ENCODE measurements around the gene ADGRG6. TPM values are rescaled to one million over a fixed set of nuclear protein-coding genes. Genes with fewer than 3 reads are reported as not detected.

The ADGRG6 gene
- polyA plus RNA-seq, 1 donor from 2014 or later: not detected

DNA sequence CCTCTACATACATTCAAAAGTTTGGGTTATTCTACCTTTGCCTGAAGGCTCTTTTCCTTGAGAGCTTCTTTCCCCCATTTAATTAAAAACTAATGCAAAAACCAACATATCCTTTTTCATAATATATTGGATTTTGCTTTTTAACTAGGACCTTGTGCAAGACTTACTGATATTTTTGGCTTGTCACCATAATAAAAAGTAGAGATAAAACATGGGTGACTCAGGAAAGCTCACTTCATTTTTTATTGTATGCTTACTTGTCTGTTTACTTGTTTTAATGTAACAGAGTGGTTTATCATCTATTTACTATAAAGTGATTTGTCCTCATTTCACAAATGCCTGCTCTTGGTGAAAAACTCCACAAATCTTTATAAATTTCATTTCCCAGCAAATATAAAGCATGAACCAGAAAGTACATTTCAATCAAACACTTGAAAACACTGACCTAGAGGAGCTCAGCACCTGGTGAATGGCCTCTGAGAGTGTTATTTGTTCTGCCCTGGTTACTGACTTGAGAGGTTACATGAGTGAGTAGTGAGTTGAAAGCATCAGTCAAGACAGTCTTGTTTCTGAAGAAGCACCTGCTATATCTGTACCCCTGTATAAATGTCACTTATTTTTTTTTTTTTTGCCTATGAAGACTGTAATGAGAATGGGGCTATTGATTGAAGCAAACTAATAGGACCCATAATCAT is 20.8 kb downstream of the ADGRG6 start:
- H3K4me1 Mint-ChIP-seq: no peaks in the 10 kb centered on the region
- H3K27me3 Mint-ChIP-seq: no peaks in the 10 kb centered on the region
- no peak overlapping the region for H3K27ac Mint-ChIP-seq
- H3K36me3 Mint-ChIP-seq: no peaks in the 10 kb centered on the region
- no peaks in the 10 kb centered on the region for H3K9me3 Mint-ChIP-seq
- H3K4me3 Mint-ChIP-seq: no peak overlapping the region

DNA sequence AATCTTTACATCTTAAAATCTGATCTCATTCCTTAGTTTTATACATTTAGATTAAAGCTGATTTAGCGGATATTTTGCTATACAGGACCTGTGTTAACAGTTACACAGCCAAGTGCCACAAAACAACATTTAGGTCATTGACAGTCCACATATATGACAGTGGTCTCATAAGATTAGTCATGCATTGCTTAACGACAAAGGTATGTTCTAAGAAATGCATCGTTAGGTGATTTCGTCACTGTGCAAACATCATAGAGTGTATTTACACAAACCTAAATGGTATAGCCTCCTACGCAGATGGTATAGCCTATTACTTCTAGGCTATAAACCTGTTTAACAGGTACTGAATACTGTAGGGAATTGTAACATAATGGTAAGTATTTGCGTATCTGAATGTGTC is 21.6 kb downstream of the ADGRG6 start:
- no peaks in the 10 kb centered on the region for H3K9me3 Mint-ChIP-seq
- no peaks in the 10 kb centered on the region for H3K4me1 Mint-ChIP-seq
- no peaks in the 10 kb centered on the region for H3K36me3 Mint-ChIP-seq
- no peak overlapping the region for H3K27ac Mint-ChIP-seq
- no peak overlapping the region for H3K4me3 Mint-ChIP-seq
- H3K27me3 Mint-ChIP-seq: no peaks in the 10 kb centered on the region

GRCh38 chr6:142324111-142324510 is 22.3 kb downstream of the ADGRG6 start:
- Mint-ChIP-seq H3K4me3 (no peak overlapping the region), H3K36me3 (no peaks in the 10 kb centered on the region), H3K27me3 (no peaks in the 10 kb centered on the region), H3K27ac (no peak overlapping the region), H3K9me3 (no peaks in the 10 kb centered on the region), H3K4me1 (no peaks in the 10 kb centered on the region)

DNA sequence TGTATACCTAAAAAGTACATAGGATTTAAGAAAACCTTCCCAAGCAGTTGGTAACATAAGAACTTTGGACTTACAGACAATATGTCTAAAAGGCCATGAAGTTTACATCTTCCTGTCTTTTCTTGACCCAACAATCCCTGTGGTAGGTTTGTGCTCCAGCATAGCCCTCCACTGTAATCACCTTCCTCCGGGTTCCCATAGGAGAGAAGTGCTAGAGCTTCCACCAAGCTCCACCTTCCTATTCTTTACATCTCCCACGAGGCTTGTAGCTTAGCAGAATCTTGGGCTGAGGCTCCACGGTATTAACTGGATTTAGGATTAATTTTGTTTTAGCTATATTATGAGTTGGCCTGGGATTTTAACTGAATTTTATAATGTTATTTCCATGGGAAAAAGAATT is 23.3 kb downstream of the ADGRG6 start:
- no peaks in the 10 kb centered on the region for H3K36me3 Mint-ChIP-seq
- no peak overlapping the region for H3K4me3 Mint-ChIP-seq
- H3K27me3 Mint-ChIP-seq: no peaks in the 10 kb centered on the region
- H3K4me1 Mint-ChIP-seq: no peaks in the 10 kb centered on the region
- H3K9me3 Mint-ChIP-seq: no peaks in the 10 kb centered on the region
- H3K27ac Mint-ChIP-seq: no peak overlapping the region

DNA sequence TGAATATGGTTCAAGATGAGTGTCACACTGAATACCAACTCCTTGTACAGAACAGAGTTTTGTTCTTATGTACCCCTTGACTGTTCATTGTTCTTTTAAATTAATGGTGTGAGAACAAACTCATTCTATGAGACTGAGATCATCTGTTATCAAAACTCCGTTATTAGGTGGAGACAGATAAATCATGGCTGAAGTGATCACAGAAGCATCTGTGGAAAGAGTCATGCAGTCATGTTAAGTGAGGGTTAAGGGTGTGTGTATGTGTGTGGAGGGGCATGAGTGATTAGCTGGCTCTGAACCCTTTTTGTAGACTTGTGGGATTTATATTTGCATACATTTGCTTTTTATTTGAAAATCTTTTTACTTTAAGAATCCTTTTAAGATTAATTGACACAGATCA is 24.7 kb downstream of the ADGRG6 start:
- Mint-ChIP-seq H3K27ac (no peak overlapping the region), H3K4me1 (no peaks in the 10 kb centered on the region), H3K27me3 (no peaks in the 10 kb centered on the region), H3K36me3 (no peaks in the 10 kb centered on the region), H3K9me3 (no peaks in the 10 kb centered on the region), H3K4me3 (no peak overlapping the region)

GRCh38 chr6:142328070-142328469 is 26.3 kb downstream of the ADGRG6 start:
- H3K4me3 Mint-ChIP-seq: no peak overlapping the region
- H3K27me3 Mint-ChIP-seq: no peaks in the 10 kb centered on the region
- H3K27ac Mint-ChIP-seq: no peak overlapping the region

GRCh38 chr6:142329486-142330113 is 27.8 kb downstream of the ADGRG6 start:
- H3K36me3 Mint-ChIP-seq: no peaks in the 10 kb centered on the region
- no peak overlapping the region for H3K27ac Mint-ChIP-seq
- no peak overlapping the region for H3K4me3 Mint-ChIP-seq
- no peaks in the 10 kb centered on the region for H3K27me3 Mint-ChIP-seq
- no peaks in the 10 kb centered on the region for H3K4me1 Mint-ChIP-seq
- H3K9me3 Mint-ChIP-seq: no peaks in the 10 kb centered on the region

More at GRCh38 chr6:142328070-142328469, 26.3 kb downstream of the ADGRG6 start:
- no peaks in the 10 kb centered on the region for H3K9me3 Mint-ChIP-seq
- H3K4me1 Mint-ChIP-seq: no peaks in the 10 kb centered on the region
- H3K36me3 Mint-ChIP-seq: no peaks in the 10 kb centered on the region

DNA sequence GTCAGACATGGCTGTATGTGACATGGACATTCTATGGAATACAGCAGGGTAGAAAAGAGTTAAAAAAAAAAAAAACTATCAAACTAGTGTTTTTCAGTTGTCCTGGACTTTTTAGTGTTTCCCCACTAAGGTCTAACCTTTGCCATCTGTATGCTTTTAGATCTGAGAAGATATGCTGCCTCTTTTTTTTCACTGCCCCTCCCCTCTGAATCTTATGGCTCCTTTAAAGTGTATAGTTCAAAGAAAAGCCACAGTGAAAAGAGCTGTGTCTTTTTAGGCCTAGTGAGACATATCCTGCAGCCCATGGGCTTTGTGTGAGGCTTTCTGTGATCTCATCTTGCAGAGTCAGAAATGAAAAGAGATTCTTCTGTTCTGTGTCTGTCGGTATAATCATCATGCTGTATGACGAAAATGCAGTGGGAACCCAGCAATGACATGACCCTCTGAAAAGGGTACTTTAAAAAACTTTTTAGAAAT is 29.3 kb downstream of the ADGRG6 start:
- H3K4me3 Mint-ChIP-seq: no peak overlapping the region
- H3K36me3 Mint-ChIP-seq: no peaks in the 10 kb centered on the region
- no peaks in the 10 kb centered on the region for H3K9me3 Mint-ChIP-seq
- H3K27me3 Mint-ChIP-seq: no peaks in the 10 kb centered on the region
- H3K4me1 Mint-ChIP-seq: no peaks in the 10 kb centered on the region
- no peak overlapping the region for H3K27ac Mint-ChIP-seq

DNA sequence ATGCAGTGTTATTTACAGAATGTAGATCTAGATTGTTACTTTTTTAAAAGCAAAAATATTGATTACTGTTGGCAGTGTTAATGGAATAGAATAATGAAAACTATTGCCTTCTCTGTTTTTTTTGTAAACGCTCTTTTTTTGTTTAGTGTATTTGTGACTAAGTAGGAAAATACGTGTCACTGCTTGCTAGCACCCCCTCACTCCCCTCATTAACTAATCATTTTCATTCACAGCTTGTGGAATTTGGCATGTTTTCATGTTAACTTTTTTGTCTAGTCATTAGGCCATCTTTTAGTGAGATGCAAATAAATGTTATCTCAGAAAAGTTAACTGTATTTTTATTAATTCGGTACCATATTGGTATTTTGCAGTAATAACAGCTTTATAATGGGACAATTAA is 29.8 kb downstream of the ADGRG6 start:
- H3K4me1 Mint-ChIP-seq: no peaks in the 10 kb centered on the region
- no peaks in the 10 kb centered on the region for H3K27me3 Mint-ChIP-seq
- no peaks in the 10 kb centered on the region for H3K9me3 Mint-ChIP-seq
- H3K4me3 Mint-ChIP-seq: peak overlapping the region in 1 of 4 donors; percentile 20
- H3K36me3 Mint-ChIP-seq: no peaks in the 10 kb centered on the region
- no peak overlapping the region for H3K27ac Mint-ChIP-seq

- no peak overlapping the region for H3K27ac Mint-ChIP-seq
- H3K36me3 Mint-ChIP-seq: no peaks in the 10 kb centered on the region
- no peaks in the 10 kb centered on the region for H3K4me1 Mint-ChIP-seq
- H3K27me3 Mint-ChIP-seq: no peaks in the 10 kb centered on the region
- H3K9me3 Mint-ChIP-seq: no peaks in the 10 kb centered on the region
- no peak overlapping the region for H3K4me3 Mint-ChIP-seq
These were observed 30.7 kb downstream of the ADGRG6 start for GRCh38 chr6:142332393-142333098.

DNA sequence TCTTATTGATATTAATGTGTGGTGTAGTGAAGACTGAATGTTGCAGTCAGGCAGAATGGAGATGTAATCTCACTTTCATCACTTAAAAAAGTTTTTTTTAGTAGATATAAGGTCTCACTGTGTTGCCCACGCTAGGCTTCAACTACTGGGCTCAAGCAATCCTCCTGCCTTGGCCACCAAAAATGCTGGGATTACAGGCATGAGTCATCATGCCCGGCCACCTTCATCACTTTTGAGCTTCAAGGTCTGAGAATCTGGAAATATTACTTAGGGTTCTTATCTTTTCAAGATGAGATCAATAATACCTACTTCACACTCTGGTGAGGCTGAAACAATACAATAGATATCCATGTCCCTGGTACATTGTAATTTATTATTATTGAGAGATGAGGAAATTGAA is 31.6 kb downstream of the ADGRG6 start:
- H3K9me3 Mint-ChIP-seq: no peaks in the 10 kb centered on the region
- no peaks in the 10 kb centered on the region for H3K36me3 Mint-ChIP-seq
- H3K27me3 Mint-ChIP-seq: peaks cover 2% of the 10 kb centered on the region
- no peak overlapping the region for H3K4me3 Mint-ChIP-seq
- H3K4me1 Mint-ChIP-seq: no peaks in the 10 kb centered on the region
- H3K27ac Mint-ChIP-seq: no peak overlapping the region

GRCh38 chr6:142334294-142334693 is 32.5 kb downstream of the ADGRG6 start:
- Mint-ChIP-seq H3K27me3 (peaks cover 2% of the 10 kb centered on the region), H3K4me3 (no peak overlapping the region), H3K9me3 (no peaks in the 10 kb centered on the region), H3K4me1 (no peaks in the 10 kb centered on the region), H3K27ac (no peak overlapping the region), H3K36me3 (no peaks in the 10 kb centered on the region)

DNA sequence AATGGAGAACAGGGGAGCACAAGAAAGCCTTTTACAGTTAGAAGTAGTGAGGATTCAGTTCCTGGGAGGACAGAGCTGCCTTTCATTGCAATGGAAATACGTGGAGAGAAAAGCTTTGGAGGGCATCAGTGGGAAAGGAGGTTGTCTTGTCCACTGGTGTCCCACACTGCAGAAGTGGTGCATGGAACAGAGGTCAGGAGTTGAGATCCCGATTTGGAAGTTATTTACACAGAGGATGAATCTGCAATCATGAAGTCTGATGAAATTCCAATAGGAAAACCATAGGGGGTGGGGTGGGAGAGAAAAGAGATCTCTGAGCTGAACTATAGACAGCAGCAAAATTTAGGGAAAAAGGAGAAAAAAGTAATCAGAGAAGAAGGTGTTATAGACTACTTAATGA is 33.6 kb downstream of the ADGRG6 start:
- H3K4me1 Mint-ChIP-seq: no peaks in the 10 kb centered on the region
- no peaks in the 10 kb centered on the region for H3K9me3 Mint-ChIP-seq
- no peaks in the 10 kb centered on the region for H3K36me3 Mint-ChIP-seq
- H3K27ac Mint-ChIP-seq: no peak overlapping the region
- no peak overlapping the region for H3K4me3 Mint-ChIP-seq
- H3K27me3 Mint-ChIP-seq: peaks cover 2% of the 10 kb centered on the region

DNA sequence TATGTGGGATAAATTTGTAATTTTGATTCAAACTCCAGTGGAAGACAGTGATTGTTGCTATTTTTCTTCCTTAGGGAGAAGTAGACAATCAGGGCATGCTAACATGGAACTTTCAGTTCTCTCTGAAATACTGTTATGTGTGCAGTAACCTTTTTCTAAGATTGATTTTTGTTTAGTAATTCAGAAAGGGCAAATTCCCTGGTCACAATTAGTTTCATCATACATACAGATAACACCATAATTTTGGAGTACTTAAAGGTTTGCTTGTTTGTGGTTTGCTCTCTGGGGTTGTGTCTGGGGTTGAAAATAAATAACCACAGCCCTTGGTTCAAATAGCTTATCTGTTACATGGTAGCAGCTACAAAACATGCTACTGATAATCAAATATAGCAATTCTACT is 34.4 kb downstream of the ADGRG6 start:
- H3K9me3 Mint-ChIP-seq: no peaks in the 10 kb centered on the region
- H3K36me3 Mint-ChIP-seq: no peaks in the 10 kb centered on the region
- no peak overlapping the region for H3K4me3 Mint-ChIP-seq

DNA sequence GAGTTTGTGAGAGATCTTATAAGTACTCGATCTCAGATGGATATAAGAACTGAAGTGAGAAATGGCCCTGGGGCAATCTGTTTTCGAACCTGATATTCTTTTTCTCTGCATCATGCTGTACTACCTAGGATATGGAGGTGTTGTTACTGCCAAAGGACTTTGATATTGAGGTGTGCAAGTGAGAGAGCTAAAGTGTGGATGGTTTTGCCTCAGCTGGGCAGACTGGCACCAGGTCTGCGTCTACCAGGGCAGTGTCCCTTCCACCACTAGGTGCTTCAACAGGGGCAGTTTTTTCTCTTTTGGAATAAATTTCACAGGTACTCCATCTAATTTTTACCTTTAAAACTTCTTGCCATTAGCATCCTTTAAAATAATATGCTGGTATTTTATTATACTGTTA is 35.0 kb downstream of the ADGRG6 start:
- Mint-ChIP-seq H3K9me3 (no peaks in the 10 kb centered on the region), H3K4me1 (no peaks in the 10 kb centered on the region), H3K36me3 (no peaks in the 10 kb centered on the region), H3K27ac (no peak overlapping the region), H3K27me3 (peaks cover 2% of the 10 kb centered on the region), H3K4me3 (no peak overlapping the region)

More for the DNA sequence above, 34.4 kb downstream of the ADGRG6 start:
- Mint-ChIP-seq H3K27ac (no peak overlapping the region), H3K4me1 (no peaks in the 10 kb centered on the region), H3K27me3 (peaks cover 2% of the 10 kb centered on the region)

DNA sequence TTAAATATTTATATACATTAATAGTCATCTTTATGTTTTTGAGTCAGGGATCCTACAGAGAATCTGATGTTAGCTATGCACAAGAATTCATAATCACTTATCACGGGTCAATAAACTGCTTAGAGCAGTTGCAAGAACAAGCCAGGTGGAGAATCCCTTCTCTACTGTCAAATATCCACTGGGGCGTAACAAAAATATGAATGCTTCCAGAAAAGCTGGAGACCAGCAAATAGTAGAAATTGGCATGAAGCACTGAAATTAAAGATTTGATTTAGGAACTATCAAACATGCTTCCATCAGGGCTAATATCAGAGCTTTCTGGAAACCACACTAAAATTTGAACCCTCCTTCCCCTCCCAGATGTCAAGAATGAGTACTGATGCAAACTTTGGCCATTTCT is 37.3 kb downstream of the ADGRG6 start:
- Mint-ChIP-seq H3K4me3 (no peak overlapping the region), H3K9me3 (no peaks in the 10 kb centered on the region), H3K27me3 (peaks cover 3% of the 10 kb centered on the region), H3K4me1 (peaks cover 0 to 1% (median 0%) of the 10 kb centered on the region in 3 donors), H3K36me3 (no peaks in the 10 kb centered on the region), H3K27ac (no peak overlapping the region)
